ENCODE data around the gene CYP39A1. TPM values are rescaled to one million over a fixed set of nuclear protein-coding genes. Genes with fewer than 3 reads are reported as not detected.

Gene CYP39A1
- total RNA-seq, 1 donor from 2014 or later: 0.29 TPM

DNA sequence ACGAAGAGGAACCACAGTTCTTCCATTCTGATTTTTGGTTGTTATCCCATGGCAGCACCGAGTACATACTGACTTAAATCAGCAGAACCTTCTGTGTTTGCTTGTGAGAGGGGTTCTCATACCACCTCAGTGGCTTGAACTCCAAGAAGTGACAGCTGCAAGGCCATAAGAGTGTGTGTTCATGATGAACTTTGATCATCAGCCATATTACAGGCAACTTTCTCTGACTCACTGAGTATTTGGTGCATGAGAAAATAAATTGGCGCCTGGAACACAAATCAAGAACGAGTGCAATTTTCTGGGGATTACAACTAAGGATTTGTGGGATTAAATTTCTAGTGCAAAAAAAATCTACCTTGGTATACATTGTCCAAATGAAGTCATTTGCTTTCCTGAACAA is 68.9 kb downstream of the CYP39A1 start:
- Histone ChIP-seq H3K27me3 (ENCODE audit: control insufficient read depth, insufficient read depth, low read length) (no peaks in the 10 kb centered on the region), H3K36me3 (ENCODE audit: control insufficient read depth, insufficient read depth, low read length) (no peaks in the 10 kb centered on the region), H3K4me3 (ENCODE audit: low read depth, low read length) (no peak overlapping the region)
- TF ChIP-seq, protein P1, sequence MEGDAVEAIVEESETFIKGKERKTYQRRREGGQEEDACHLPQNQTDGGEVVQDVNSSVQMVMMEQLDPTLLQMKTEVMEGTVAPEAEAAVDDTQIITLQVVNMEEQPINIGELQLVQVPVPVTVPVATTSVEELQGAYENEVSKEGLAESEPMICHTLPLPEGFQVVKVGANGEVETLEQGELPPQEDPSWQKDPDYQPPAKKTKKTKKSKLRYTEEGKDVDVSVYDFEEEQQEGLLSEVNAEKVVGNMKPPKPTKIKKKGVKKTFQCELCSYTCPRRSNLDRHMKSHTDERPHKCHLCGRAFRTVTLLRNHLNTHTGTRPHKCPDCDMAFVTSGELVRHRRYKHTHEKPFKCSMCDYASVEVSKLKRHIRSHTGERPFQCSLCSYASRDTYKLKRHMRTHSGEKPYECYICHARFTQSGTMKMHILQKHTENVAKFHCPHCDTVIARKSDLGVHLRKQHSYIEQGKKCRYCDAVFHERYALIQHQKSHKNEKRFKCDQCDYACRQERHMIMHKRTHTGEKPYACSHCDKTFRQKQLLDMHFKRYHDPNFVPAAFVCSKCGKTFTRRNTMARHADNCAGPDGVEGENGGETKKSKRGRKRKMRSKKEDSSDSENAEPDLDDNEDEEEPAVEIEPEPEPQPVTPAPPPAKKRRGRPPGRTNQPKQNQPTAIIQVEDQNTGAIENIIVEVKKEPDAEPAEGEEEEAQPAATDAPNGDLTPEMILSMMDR (IDR thresholded peaks at IDR 0.05; ENCODE audit: insufficient read depth, low read length, poor library complexity, severe bottlenecking): no peak
- no peak for DNase-seq (ENCODE audit: low read depth)

DNA sequence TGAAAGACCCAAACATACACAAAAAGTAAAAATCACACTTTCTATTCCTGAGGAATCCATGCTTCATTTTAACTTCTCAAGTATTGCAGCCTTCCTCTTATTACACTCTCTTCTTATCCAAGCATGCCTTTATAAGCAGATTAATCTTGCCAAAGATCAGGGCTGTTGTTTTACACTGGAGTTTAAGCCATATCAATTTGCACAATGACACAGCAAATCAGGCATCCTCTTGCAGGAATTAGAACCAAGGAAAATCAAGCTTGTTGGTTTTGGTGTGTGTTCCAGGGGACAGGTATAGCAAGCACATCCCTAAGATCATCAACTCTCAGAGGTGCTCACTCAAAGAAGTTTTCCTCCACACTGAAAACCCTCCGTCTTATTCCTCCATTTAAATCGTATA is 69.5 kb downstream of the CYP39A1 start:
- Histone ChIP-seq H3K4me3 (ENCODE audit: low read depth, low read length) (no peak overlapping the region), H3K36me3 (ENCODE audit: control insufficient read depth, insufficient read depth, low read length) (no peaks in the 10 kb centered on the region), H3K27me3 (ENCODE audit: control insufficient read depth, insufficient read depth, low read length) (no peaks in the 10 kb centered on the region)
- TF ChIP-seq, protein P1 (IDR thresholded peaks at IDR 0.05; ENCODE audit: insufficient read depth, low read length, poor library complexity, severe bottlenecking): no peak
- DNase-seq (ENCODE audit: low read depth): no peak

DNA sequence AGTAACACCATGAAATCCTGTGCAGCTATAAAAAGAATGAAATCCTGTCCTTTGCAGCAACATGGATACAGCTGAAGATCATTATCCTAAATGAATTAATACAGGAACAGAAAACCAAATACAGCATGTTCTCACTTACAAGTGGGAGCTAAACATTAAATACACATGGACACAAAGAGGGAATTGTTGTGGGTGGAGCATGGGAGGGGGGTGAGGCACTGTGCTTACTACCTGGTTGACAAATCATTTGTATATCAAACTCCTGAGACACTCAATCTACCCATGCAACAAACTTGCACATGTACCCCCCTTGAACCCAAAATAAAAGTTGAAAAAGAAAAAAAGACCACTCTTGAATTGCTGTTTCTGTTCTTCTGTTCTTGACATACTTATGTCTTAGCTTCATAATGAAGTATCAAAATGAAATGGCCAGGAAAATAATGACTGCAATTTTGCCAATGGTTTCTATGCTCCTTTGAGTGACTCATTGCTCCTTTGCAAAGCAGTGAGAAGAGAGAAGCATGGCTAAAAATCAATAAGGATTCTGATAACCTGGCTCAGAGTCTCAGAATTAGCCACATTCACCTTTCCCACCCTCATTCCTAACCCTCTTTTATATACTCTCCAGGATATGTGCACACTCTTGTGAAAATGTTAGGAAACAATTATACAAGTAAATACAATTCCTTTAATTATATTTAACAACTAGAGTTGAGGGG is 71.0 kb downstream of the CYP39A1 start:
- Histone ChIP-seq H3K4me3 (ENCODE audit: low read depth, low read length) (no peak overlapping the region), H3K27me3 (ENCODE audit: control insufficient read depth, insufficient read depth, low read length) (no peaks in the 10 kb centered on the region), H3K36me3 (ENCODE audit: control insufficient read depth, insufficient read depth, low read length) (no peaks in the 10 kb centered on the region)
- TF ChIP-seq, protein P1 (IDR thresholded peaks at IDR 0.05; ENCODE audit: insufficient read depth, low read length, poor library complexity, severe bottlenecking): no peak
- DNase-seq (ENCODE audit: low read depth): no peak

DNA sequence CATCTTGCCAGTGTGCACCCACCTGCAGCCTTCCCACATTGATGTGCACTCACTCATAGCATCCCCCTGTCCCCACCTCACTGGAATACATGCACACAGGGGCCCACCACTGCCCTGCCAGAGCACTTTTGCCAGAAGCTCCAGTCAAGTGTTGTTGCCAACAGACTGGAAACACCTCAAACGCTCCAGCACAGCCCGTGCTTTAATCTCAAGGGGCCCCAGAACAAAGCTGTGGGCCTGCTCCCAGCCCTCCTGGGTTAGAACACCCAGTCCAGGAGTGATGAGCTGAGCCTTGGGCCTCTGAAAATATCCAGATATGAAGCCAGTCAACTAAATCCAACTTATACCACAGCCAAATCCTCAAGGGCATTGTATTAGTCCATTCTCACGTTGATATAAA is 77.1 kb downstream of the CYP39A1 start:
- H3K4me3 ChIP-seq (ENCODE audit: low read depth, low read length): no peak overlapping the region
- no peaks in the 10 kb centered on the region for H3K27me3 ChIP-seq (ENCODE audit: control insufficient read depth, insufficient read depth, low read length)
- no peaks in the 10 kb centered on the region for H3K36me3 ChIP-seq (ENCODE audit: control insufficient read depth, insufficient read depth, low read length)
- TF ChIP-seq, protein P1 (IDR thresholded peaks at IDR 0.05; ENCODE audit: insufficient read depth, low read length, poor library complexity, severe bottlenecking): no peak
- DNase-seq (ENCODE audit: low read depth): no peak

DNA sequence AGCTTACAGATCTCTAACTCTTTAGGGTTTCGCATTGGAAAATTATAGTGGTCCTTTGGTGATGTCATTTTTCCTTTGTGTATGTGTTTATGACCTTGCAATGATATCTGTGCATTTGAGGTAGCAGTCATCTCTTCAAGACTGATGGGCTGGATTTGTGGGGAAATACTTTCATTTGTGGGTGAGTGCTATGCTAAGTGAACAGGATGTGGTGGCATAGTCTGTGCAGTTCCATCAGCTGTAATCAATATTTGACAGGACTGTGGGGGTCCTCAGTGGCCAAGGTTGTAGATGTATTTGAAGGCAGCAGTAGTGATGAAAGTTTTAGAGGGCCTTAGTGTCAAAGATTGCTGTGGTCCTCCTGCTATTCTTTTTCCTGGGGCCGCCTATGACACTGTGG is 79.5 kb downstream of the CYP39A1 start:
- TF ChIP-seq, protein P1 (IDR thresholded peaks at IDR 0.05; ENCODE audit: insufficient read depth, low read length, poor library complexity, severe bottlenecking): no peak
- H3K27me3 ChIP-seq (ENCODE audit: control insufficient read depth, insufficient read depth, low read length): no peaks in the 10 kb centered on the region
- DNase-seq (ENCODE audit: low read depth): no peak
- no peaks in the 10 kb centered on the region for H3K36me3 ChIP-seq (ENCODE audit: control insufficient read depth, insufficient read depth, low read length)
- H3K4me3 ChIP-seq (ENCODE audit: low read depth, low read length): no peak overlapping the region

DNA sequence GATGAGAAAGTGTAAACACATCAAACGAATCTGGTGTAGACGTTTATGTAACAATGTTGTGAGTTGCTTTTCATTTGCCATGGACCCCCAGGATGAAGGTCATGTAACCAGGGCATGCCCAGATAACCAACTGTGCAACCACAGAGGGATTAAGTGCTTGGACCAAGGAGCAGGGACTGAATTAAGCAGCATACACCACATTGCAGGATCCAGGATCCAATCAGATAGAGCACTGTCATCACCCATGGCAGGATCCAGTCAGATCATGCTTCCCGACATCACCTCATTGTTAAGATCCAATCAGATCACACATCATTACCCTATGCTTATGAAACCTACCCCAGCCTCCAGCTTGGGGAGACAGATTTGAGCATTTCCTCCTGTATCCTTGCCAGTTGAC is 87.1 kb downstream of the CYP39A1 start:
- H3K27me3 ChIP-seq (ENCODE audit: control insufficient read depth, insufficient read depth, low read length): no peaks in the 10 kb centered on the region
- TF ChIP-seq, protein P1 (IDR thresholded peaks at IDR 0.05; ENCODE audit: insufficient read depth, low read length, poor library complexity, severe bottlenecking): no peak
- H3K4me3 ChIP-seq (ENCODE audit: low read depth, low read length): no peak overlapping the region
- no peak for DNase-seq (ENCODE audit: low read depth)
- H3K36me3 ChIP-seq (ENCODE audit: control insufficient read depth, insufficient read depth, low read length): no peaks in the 10 kb centered on the region

All from kidney epithelial cell (primary cell).